ENCODE results near the gene GIPC1. TPM values are rescaled to one million over a fixed set of nuclear protein-coding genes. Genes with fewer than 3 reads are reported as not detected.
"Not testable (repeated sequence)": the region's sequence is repeated elsewhere in the genome, so short reads cannot be mapped to it uniquely, and the experiment has no call there.

GIPC1 gene, protein sequence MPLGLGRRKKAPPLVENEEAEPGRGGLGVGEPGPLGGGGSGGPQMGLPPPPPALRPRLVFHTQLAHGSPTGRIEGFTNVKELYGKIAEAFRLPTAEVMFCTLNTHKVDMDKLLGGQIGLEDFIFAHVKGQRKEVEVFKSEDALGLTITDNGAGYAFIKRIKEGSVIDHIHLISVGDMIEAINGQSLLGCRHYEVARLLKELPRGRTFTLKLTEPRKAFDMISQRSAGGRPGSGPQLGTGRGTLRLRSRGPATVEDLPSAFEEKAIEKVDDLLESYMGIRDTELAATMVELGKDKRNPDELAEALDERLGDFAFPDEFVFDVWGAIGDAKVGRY
- total RNA-seq (2014; rRNA removed): 140 and 155 TPM in 2 replicates
- polyA plus RNA-seq (2012): 169 TPM

- peak; percentile 98 for DNase-seq (ENCODE audit: low read depth)
Measured at GRCh38 chr19:14496029-14496833, at the start of gene GIPC1. Gene GIPC1 (minus strand): TSS chr19:14496127. CDS start chr19:14482976, 13,151 bp downstream.

DNA sequence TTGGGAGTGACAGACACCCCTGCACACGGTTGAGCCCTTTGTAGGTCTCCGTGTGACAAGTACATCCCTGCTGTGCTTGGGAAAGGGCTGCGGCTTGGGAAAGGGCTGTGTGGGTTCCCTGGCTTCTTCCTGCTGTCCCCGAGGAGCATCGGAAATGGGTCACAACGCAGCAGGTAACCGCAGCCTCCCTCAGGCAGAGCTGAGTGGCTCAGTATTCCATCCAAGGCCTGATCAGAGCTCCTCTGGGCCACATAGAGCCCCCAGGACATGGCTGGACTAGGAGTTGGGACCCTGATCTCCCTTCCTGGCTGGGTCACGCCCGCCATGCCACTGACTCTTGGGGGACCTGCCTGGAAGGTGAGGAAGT is 49.8 kb upstream of the GIPC1 start:
- no peak for DNase-seq (ENCODE audit: low read depth)

GRCh38 chr19:14544977-14545715 is 49.2 kb upstream of the GIPC1 start:
- peak; percentile 95 for DNase-seq (ENCODE audit: low read depth)

- no peak for DNase-seq (ENCODE audit: low read depth)
Measured at GRCh38 chr19:14544047-14544446, 48.1 kb upstream of the GIPC1 start.

DNA sequence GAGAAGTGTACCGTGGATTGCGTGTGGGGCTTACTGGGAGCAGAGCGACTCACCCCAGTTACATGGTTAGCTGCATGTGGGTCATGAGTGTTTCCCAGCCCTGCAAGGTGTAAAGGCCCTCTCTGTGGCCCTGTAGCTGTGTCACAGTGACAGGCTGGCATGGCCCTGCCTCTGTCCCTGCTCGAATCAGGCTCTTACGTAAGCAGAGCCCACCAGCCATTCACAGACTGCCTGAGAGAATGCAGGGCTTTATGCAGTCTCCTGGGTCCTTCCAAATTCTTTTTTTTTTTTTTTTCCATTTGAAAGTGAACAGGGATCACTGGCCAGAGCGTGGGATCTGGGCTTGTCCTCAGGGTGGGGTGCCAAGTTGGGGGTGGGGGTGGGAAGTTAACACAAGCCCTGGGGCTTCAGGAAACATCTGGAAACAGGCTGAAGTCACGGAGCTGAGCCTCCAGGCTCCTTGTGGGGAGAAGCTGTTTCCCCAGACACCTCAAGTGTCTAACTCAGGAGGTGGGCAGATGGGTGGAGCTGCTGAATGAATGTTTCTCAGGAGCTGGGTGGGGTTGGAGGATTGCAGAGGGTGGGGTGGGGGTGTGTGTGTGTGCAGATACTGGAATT is 46.9 kb upstream of the GIPC1 start:
- no peak for DNase-seq (ENCODE audit: low read depth)

DNA sequence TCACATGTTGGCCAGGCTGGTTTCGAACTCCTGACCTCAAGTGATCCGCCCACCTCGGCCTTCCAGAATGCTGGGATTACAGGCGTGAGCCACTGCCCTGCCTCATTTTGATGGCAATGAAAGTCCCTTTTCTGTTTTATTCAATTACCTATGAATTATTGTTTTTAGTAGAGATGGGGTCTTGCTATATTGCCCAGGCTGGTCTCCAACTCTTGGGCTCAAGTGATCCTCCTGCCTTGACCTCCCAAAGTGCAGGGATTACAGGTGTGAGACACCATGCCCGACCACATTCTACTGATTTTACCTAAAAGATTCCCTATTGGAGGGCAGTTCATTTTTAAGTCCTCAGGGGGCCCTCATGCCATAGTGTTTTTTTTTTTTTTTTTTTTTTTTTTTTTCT is 46.1 kb upstream of the GIPC1 start:
- not testable (repeated sequence) for DNase-seq (ENCODE audit: low read depth)

DNA sequence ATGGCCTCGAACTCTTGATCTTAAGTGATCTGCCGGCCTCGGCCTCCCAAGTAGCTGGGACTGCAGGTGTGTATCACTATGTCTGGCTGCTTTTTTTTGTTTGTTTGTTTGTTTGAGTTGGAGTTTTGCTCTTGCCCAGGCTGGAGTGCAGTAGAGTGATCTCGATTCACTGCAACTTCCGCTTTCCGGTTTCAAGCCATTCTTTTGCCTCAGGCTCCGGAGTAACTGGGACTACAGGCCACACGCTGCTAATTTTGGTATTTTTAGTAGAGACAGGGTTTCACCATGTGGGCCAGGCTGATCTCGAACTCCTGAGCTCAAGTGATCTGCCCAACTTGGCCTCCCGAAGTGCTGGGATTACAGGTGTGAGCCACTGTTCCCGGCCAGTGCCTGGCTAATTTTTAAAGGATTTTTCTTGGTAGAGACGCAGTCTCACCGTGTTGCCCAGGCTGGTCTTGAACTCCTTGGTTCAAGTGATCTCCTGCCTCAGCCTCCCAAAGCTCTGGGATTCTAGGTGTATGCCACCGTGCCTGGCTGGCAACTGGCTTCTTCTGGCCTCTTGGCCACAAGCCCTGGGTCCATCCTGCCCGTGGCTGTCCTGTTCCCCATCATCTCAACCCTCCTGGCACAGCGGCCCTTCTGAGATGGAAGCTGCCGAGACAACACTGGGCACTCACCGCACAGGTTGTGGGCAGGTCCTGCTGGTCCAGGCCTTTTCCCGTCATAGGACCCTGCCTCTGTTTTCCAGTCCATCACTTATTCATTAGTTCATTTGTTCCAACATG is 45.0 kb upstream of the GIPC1 start:
- DNase-seq (ENCODE audit: low read depth): no peak

- peak; percentile 15 for DNase-seq (ENCODE audit: low read depth)
Measured at GRCh38 chr19:14536926-14537692, 41.2 kb upstream of the GIPC1 start.

DNA sequence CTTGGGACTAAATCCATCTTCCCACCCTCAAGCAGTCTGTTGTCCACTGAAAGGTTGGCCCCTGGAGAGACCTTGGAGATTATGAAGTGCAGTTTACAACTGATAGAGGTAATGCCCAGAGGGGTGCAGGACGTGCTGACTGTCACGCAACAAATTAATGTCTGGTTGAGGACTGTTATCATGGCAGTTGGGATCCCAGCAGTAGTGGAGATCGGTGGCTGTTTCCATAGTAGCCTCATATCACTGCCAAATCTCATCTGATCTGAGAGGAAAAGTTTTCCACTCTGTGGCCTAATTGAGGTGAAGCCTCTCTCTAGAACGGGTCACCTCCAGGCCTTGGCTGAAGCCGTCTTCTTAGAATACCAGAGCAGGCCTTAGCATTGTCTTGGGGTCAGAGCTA is 37.5 kb upstream of the GIPC1 start:
- no peak for DNase-seq (ENCODE audit: low read depth)

- DNase-seq (ENCODE audit: low read depth): no peak
Measured at GRCh38 chr19:14530506-14530905, 34.6 kb upstream of the GIPC1 start.

DNA sequence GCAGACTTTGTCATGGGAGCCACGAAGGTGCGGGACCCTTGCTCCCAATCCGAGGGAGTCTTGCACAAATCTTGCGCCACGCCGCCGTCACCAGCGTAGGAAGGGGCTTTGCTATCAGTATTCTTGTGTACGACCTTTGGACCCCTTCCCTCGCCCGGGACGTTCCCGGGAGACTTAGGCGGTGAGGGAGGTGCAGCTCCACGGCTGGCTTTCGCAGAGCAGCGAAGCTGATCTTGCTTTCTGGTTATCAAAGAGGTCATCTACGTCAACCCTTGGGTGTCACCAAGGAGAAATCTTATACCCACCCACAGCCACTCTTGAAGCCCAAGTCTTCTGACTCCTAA is 34.0 kb upstream of the GIPC1 start:
- DNase-seq (ENCODE audit: low read depth): no peak

DNA sequence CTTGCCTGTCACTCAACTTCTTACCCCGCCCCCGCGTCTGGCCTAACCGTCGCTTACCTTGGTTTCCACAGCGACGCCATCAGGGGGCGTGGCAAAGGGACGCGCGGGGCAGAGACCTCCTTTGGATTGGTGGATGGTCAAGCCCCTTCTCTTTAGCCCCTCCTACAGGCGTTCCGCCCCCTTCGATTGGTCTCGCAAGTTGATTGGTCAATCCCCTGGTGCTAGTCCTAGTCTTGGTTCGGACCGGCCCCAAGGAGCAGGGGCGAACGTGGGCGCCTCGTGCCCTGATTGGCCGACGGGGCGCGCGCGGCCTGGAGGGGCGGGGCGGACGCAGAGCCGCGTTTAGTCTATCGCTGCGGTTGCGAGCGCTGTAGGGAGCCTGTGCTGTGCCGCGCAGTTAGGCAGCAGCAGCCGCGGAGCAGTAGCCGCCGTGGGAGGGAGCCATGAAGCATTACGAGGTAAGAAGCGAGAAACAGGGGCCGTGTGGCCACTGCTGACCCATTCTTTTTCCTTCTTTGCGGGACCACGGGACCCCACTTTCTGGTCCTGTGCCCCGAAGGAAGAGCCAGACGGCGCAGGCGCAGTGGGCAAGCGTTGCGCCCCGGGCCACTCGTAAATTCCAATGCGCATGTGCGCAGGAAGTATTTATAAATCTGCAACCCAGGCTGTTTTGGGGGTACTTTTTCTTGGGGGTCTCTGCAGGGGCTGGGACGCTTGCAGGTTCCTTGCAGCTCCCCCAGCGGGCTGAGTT is 33.5 kb upstream of the GIPC1 start, which contains the start of gene TECR:
TSS of gene TECR (plus strand) at position 341 of the 751 bp plus-strand sequence. CDS start at position 444, 103 bp downstream.
- peak; percentile 100 for DNase-seq (ENCODE audit: low read depth)

DNA sequence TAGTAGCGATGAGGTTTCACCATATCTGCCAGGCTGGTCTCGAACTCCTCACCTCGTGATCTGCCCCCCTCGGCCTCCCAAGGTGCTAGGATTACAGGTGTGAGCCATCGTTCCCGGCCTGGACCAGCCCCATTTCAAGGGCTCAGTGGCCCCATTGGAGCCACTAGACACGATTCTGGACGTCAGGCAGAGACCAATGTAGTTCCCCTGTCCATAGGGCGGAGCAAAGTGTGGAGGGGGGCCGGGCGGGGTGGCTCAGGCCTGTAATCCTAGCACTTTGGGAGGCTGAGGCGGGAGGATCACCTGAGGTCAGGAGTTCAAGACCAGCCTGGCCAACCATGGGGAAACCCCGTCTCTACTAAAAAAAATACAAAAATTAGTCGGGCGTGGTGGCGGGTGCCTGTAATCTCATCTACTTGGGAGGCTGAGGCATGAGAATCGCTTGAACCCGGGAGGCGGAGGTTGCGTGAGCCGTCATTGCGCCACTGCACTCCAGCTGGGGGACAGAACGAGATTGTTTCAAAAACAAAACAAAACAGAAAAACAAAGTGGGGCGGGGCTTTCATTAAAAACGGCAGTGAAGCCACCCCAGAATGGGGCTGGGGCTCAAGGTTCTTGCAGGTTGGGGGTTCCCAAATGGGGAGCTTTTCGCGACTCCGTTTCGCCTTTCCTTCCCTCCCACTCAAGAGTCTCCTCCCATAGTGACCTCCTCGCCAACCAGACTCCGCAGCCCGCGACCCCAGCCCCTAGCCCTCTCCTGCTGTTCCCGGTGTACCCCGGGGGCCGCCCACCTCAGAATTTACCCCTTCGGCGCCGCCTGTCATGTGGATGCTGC is 32.7 kb upstream of the GIPC1 start:
- no peak for DNase-seq (ENCODE audit: low read depth)

GRCh38 chr19:14526423-14526822 is 30.5 kb upstream of the GIPC1 start:
- no peak for DNase-seq (ENCODE audit: low read depth)

GRCh38 chr19:14525729-14526128 is 29.8 kb upstream of the GIPC1 start:
- DNase-seq (ENCODE audit: low read depth): no peak

- DNase-seq (ENCODE audit: low read depth): no peak
Measured at GRCh38 chr19:14520543-14520942, 24.6 kb upstream of the GIPC1 start.

GRCh38 chr19:14519860-14520407 is 24.0 kb upstream of the GIPC1 start:
- peak; percentile 97 for DNase-seq (ENCODE audit: low read depth)

DNA sequence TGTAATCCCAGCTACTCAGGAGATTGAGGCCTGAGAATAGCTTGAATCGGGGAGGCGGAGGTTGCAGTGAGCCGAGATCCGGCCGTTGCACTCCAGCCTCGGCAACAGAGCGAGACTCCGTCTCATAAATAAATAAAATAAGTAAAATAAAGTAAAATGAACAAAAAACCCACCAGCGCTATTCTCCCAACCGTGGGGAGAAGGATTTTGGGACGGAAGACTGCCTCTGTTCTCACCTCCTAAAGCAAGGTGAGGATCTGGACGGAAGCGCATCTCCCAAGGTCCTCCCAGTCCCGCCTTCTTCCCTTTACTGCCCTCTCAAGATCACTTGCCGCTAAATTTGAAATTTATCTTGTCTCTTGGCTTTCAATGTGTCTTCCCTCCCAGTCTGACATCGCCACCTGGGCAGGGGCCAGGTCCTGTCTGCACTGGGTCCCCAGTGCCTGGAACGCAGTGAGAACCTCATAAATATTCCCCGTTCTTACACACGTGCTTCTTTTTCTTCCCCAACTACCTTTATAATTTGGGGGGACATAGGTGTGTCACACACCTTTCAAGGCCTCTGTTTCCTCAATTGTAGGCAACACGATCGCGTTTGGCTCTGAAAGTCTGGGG is 23.4 kb upstream of the GIPC1 start:
- no peak for DNase-seq (ENCODE audit: low read depth)

Data from LHCN-M2 (cell line).